Small intestine (tissue), 7 donors: ENCODE data around the gene PPM1L. TPM values are rescaled to one million over a fixed set of nuclear protein-coding genes. Genes with fewer than 3 reads are reported as not detected.

ENCODE experiments used
- DNase-seq, 2 donors: peaks; one replicate each; pipeline versions ENCODE4 v3.0.0 to v3.0.0-alpha.2; 2013
- FAIRE-seq: peaks from 2 replicates; lab custom pipeline; 2012; peaks lifted over from hg19 to GRCh38; lab: Jason Lieb, UNC
- H3K27ac ChIP-seq, 3 donors: one replicate each; pipeline ENCODE4 v1.5.1; 2013; ENCODE audit warnings: low read length in 2 of 3, mild to moderate bottlenecking in 2 of 3, control low read depth in 1 of 3, inconsistent platforms in 1 of 3, low read depth in 1 of 3, moderate library complexity in 1 of 3
- H3K27me3 ChIP-seq, 3 donors: one replicate each; pipeline ENCODE4 v1.6.1; 2013; ENCODE audit warnings: low read length in 3 of 3, inconsistent platforms in 1 of 3; ENCODE audit not compliant: control insufficient read depth in 3 of 3, insufficient read depth in 3 of 3
- H3K36me3 ChIP-seq, 3 donors: one replicate each; pipeline ENCODE4 v1.6.1; 2013; ENCODE audit warnings: low read length in 3 of 3, inconsistent platforms in 1 of 3, low read depth in 1 of 3, mild to moderate bottlenecking in 1 of 3, moderate library complexity in 1 of 3; ENCODE audit not compliant: control insufficient read depth in 3 of 3, insufficient read depth in 2 of 3
- H3K4me1 ChIP-seq, 3 donors: one replicate each; pipeline ENCODE4 v1.6.1; 2013; ENCODE audit warnings: low read length in 2 of 3, inconsistent platforms in 1 of 3, low read depth in 1 of 3, mild to moderate bottlenecking in 1 of 3, moderate library complexity in 1 of 3; ENCODE audit not compliant: control insufficient read depth in 3 of 3, insufficient read depth in 2 of 3
- H3K4me3 ChIP-seq, 3 donors: one replicate each; pipeline ENCODE4 v1.5.1; 2013; ENCODE audit warnings: low read length in 3 of 3, control low read depth in 1 of 3, inconsistent platforms in 1 of 3, low read depth in 1 of 3, mild to moderate bottlenecking in 1 of 3, moderate library complexity in 1 of 3
- H3K9me3 ChIP-seq, 2 donors: one replicate each; pipeline ENCODE4 v1.6.1; 2013; ENCODE audit warnings: low read depth in 1 of 2, low read length in 1 of 2; ENCODE audit not compliant: control insufficient read depth in 2 of 2, insufficient read depth in 1 of 2
- WGBS, 3 donors: extraction: QIAGEN DNeasy Blood & Tissue Kit; methylation state at CpG; one replicate each; pipeline ENCODE4 v1.1.7; 2013; 5-methylcytosine and 5-hydroxymethylcytosine counted together
- polyA plus RNA-seq, 4 donors: library from polyadenylated mRNA; stranded (reverse) in 3 of 4; unstranded in 1 of 4; fragments of 200-250 nt in 3 of 4; fragments of 120-200 nt in 1 of 4; gene quantifications; one replicate each; pipeline versions ENCODE4 v1.2.1 to v1.2.3, GENCODE V29; 2013
- donor health status: healthy with polysubstance abuse.
- donor health status: control.
- donor health status: control.
- donor health status: Bipolar disorder and iron deficiency.
- donor health status: healthy.

The PPM1L gene
- polyA plus RNA-seq, 4 donors = 0.27 to 3.2 (median 1.4) TPM

GRCh38 chr3:161108840-161109239, 352.8 kb downstream of the PPM1L start:
- H3K27me3 ChIP-seq = no peaks in the 10 kb centered on the region
- peaks cover 0 to 5% of the 10 kb centered on the region in 2 donors for H3K9me3 ChIP-seq
- no peaks in the 10 kb centered on the region for H3K4me1 ChIP-seq
- no peaks in the 10 kb centered on the region for H3K36me3 ChIP-seq
- H3K4me3 ChIP-seq = no peak overlapping the region
- DNase-seq (no peak), FAIRE-seq (no peak)
- 93 to 100% (median 94%) methylated on average over 1 of the region's 1 CpG for WGBS, 3 donors
- no peak overlapping the region for H3K27ac ChIP-seq

GRCh38 chr3:161117646-161118045, 361.6 kb downstream of the PPM1L start:
- Histone ChIP-seq H3K4me1 (no peaks in the 10 kb centered on the region), H3K36me3 (no peaks in the 10 kb centered on the region), H3K27me3 (no peaks in the 10 kb centered on the region), H3K4me3 (no peak overlapping the region), H3K27ac (no peak overlapping the region), H3K9me3 (peaks cover 4 to 31% of the 10 kb centered on the region in 2 donors)
- FAIRE-seq (no peak), DNase-seq (no peak)
- WGBS, 3 donors = 69 to 84% (median 70%) methylated on average over 3 of the region's 3 CpGs

DNA sequence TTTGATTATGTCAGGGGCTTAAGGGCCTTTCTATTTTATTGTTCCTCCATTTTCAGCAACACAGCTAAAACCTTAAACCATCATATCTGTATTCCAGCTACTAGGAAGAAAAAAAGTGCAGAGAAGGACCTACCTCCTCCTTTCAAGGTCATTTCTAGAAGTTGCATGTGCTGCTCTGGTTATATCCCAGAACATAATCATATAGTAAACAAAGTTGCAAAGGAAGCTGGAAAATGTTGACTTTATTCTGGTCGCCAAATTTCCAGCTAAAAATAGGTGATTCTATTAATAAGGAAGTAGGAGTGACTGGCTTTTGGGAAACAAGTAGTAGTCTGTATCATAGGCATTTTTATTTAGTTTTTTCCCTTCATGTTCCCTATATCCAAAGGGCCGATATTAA, 370.5 kb downstream of the PPM1L start:
- no peak overlapping the region for H3K4me3 ChIP-seq
- H3K27ac ChIP-seq = no peak overlapping the region
- FAIRE-seq = no peak
- no peaks in the 10 kb centered on the region for H3K36me3 ChIP-seq
- no peak for DNase-seq
- H3K27me3 ChIP-seq = no peaks in the 10 kb centered on the region
- H3K9me3 ChIP-seq = peaks cover 0 to 8% of the 10 kb centered on the region in 2 donors
- H3K4me1 ChIP-seq = no peaks in the 10 kb centered on the region
- WGBS, 3 donors = 67 to 70% (median 69%) methylated on average over 2 of the region's 2 CpGs

Other genes with a start within 250 kb of the PPM1L start
- gene KPNA4, start 190.7 kb upstream of the PPM1L start, polyA plus RNA-seq = 10 to 100 TPM; 12.7 to 21.9 (median 13.1) TPM
- gene ARL14, start 79.1 kb upstream of the PPM1L start, polyA plus RNA-seq = 100 to 1,000 TPM in 2 of 4 donors, 1 to 10 TPM in 2; 6.0 to 211 (median 63.5) TPM